HG02571 (cell line): ENCODE data around the gene PGLYRP3.

Experiments
- ATAC-seq: cut with Tn5 transposase; IDR thresholded peaks from one replicate; pipeline ENCODE4 v1.9.1; 2021; ENCODE audit warnings: mild to moderate bottlenecking, moderate library complexity; ENCODE audit not compliant: unreplicated experiment

PGLYRP3 gene

GRCh38 chr1:153312570-153313186 is at the start of gene PGLYRP3:
TSS of gene PGLYRP3 (minus strand) at chr1:153312952. CDS start at chr1:153310665, 2,287 bp downstream.
- ATAC-seq = no peak

GRCh38 chr1:153362187-153362775 is 49.5 kb upstream of the PGLYRP3 start:
- no peak for ATAC-seq

- no peak for ATAC-seq
These were observed 48.8 kb upstream of the PGLYRP3 start for GRCh38 chr1:153361480-153362109.

GRCh38 chr1:153360592-153361479 is 48.1 kb upstream of the PGLYRP3 start:
- ATAC-seq = no peak

- ATAC-seq = no peak
These were observed 47.4 kb upstream of the PGLYRP3 start for GRCh38 chr1:153360190-153360589.

- ATAC-seq = no peak
These were observed 46.5 kb upstream of the PGLYRP3 start for GRCh38 chr1:153359241-153359640.

GRCh38 chr1:153358691-153358975 is 45.9 kb upstream of the PGLYRP3 start:
- no peak for ATAC-seq

GRCh38 chr1:153357853-153358690 is 45.3 kb upstream of the PGLYRP3 start, which contains the start of gene S100A9:
TSS of gene S100A9 (plus strand) at chr1:153357854. CDS start at chr1:153358284, 430 bp downstream.
- ATAC-seq = no peak

- ATAC-seq = no peak
These were observed 44.5 kb upstream of the PGLYRP3 start for GRCh38 chr1:153357076-153357852.

GRCh38 chr1:153356392-153357075 is 43.8 kb upstream of the PGLYRP3 start:
- ATAC-seq = no peak

GRCh38 chr1:153355445-153356071 is 42.8 kb upstream of the PGLYRP3 start:
- no peak for ATAC-seq

GRCh38 chr1:153354515-153355193 is 41.9 kb upstream of the PGLYRP3 start:
- ATAC-seq = no peak

- ATAC-seq = no peak
These were observed 40.6 kb upstream of the PGLYRP3 start for GRCh38 chr1:153353226-153353947.

- no peak for ATAC-seq
These were observed 39.8 kb upstream of the PGLYRP3 start for GRCh38 chr1:153352523-153352922.

GRCh38 chr1:153350321-153350957 is 37.7 kb upstream of the PGLYRP3 start:
- no peak for ATAC-seq

GRCh38 chr1:153349363-153350320 is 36.9 kb upstream of the PGLYRP3 start:
- ATAC-seq = no peak
